ENCODE measurements around the gene MAP4K4. TPM values are rescaled to one million over a fixed set of nuclear protein-coding genes. Genes with fewer than 3 reads are reported as not detected.
A peak's percentile ranks its signal among the peaks of the same experiment; 100 is the strongest.

Gene MAP4K4
- total and polyA plus RNA-seq, 2 of the 13 experiments (the other 11 are each of a cell fraction or from before 2014, with no cell fraction given): 105 to 264 TPM

DNA sequence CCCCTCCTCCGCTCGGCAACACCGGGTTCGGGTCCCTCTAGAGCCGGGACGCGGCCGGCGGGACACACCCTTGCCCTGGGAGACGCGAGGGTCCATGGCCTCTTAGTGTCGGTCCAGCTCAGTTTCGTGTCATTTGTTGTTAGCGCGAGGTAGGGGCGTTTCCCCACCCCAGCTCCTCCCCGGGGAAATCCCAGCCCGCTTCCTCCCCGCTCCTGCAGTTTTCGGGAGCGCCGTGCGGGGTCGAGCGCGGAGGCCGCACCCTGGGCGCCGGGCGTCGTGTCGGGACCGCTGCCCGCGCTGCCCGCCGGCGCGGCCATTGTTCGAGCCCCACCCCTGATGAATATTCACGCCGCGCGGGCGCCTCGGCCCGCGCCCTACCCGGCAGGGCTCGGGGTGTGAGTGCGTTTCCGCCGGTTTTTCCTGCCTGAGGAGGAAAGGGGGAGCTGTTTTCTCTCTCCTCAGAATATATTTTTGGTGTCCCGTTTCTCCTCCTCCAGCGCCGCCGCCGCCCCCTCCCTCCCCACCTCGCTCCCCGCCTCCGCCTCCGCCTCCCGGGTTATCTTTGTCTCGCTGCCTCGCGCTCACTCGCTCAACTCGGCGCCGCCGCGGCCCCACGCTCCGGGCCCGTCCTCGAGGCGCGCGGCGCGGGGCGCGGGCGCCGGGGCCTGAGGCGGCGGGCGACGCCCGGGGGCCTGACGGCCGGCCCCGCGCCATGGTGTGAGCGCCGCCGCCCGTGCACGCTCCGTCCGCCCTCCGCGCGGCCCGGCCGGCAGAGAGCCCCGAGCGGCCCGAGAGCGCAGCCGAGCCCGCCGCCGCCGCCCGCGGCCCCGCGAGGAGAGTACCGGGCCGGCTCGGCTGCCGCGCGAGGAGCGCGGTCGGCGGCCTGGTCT lies at the start of gene MAP4K4 (continued):
- TF ChIP-seq CERS6 (CRISPR knock-in tag; IDR thresholded peaks at IDR 0.05): no peak
- TF ChIP-seq, protein P1, sequence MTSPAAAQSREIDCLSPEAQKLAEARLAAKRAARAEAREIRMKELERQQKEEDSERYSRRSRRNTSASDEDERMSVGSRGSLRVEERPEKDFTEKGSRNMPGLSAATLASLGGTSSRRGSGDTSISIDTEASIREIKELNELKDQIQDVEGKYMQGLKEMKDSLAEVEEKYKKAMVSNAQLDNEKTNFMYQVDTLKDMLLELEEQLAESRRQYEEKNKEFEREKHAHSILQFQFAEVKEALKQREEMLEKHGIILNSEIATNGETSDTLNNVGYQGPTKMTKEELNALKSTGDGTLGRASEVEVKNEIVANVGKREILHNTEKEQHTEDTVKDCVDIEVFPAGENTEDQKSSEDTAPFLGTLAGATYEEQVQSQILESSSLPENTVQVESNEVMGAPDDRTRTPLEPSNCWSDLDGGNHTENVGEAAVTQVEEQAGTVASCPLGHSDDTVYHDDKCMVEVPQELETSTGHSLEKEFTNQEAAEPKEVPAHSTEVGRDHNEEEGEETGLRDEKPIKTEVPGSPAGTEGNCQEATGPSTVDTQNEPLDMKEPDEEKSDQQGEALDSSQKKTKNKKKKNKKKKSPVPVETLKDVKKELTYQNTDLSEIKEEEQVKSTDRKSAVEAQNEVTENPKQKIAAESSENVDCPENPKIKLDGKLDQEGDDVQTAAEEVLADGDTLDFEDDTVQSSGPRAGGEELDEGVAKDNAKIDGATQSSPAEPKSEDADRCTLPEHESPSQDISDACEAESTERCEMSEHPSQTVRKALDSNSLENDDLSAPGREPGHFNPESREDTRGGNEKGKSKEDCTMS (CRISPR knock-in tag; conservative IDR thresholded peaks at IDR 0.05): no peak
- TF ChIP-seq MAF1 (CRISPR knock-in tag; IDR thresholded peaks at IDR 0.05; ENCODE audit: borderline replicate concordance): 0 out of 2 replicates have a peak, but pooled peaks have one; percentile 7
- peak; percentile 51 for TF ChIP-seq SKI (IDR thresholded peaks at IDR 0.05; ENCODE audit: partially characterized antibody)
- peak; percentile 67 for TF ChIP-seq HOXA3 (CRISPR knock-in tag; IDR thresholded peaks at IDR 0.05)
- no peak for TF ChIP-seq FOXP1 (IDR thresholded peaks at IDR 0.05)
- TF ChIP-seq FOXP1 (CRISPR knock-in tag; IDR thresholded peaks at IDR 0.05): no peak; the same call in 1 of the 2 replicates
- TF ChIP-seq HNF4A (CRISPR knock-in tag; IDR thresholded peaks at IDR 0.05): peak; percentile 3; the same call in 1 of the 2 replicates
- TF ChIP-seq, protein P2, sequence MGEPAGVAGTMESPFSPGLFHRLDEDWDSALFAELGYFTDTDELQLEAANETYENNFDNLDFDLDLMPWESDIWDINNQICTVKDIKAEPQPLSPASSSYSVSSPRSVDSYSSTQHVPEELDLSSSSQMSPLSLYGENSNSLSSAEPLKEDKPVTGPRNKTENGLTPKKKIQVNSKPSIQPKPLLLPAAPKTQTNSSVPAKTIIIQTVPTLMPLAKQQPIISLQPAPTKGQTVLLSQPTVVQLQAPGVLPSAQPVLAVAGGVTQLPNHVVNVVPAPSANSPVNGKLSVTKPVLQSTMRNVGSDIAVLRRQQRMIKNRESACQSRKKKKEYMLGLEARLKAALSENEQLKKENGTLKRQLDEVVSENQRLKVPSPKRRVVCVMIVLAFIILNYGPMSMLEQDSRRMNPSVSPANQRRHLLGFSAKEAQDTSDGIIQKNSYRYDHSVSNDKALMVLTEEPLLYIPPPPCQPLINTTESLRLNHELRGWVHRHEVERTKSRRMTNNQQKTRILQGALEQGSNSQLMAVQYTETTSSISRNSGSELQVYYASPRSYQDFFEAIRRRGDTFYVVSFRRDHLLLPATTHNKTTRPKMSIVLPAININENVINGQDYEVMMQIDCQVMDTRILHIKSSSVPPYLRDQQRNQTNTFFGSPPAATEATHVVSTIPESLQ (CRISPR knock-in tag; conservative IDR thresholded peaks at IDR 0.05): 0 out of 2 replicates have a peak, but pooled peaks have one; percentile 68
- TF ChIP-seq ZNF652 (CRISPR knock-in tag; IDR thresholded peaks at IDR 0.05; ENCODE audit: borderline replicate concordance, low read depth): no peak
- peak; percentile 53; the same call in 1 of the 2 replicates for TF ChIP-seq ZSCAN20 (CRISPR knock-in tag; IDR thresholded peaks at IDR 0.05; ENCODE audit: borderline replicate concordance)
- peak; percentile 76; the same call in 1 of the 2 replicates for TF ChIP-seq GFI1 (CRISPR knock-in tag; IDR thresholded peaks at IDR 0.05; ENCODE audit: borderline replicate concordance)
- TF ChIP-seq KLF12 (CRISPR knock-in tag; IDR thresholded peaks at IDR 0.05; ENCODE audit: borderline replicate concordance): peak; percentile 72; the same call in 1 of the 2 replicates
- TF ChIP-seq GZF1 (CRISPR knock-in tag; IDR thresholded peaks at IDR 0.05): peak; percentile 64; the same call in 1 of the 2 replicates
- TF ChIP-seq ZNF687 (CRISPR knock-in tag; IDR thresholded peaks at IDR 0.05): peak; percentile 96
- peak; percentile 10; the same call in 1 of the 2 replicates for TF ChIP-seq SOX13 (IDR thresholded peaks at IDR 0.05)
- peak in 1 of 2 experiments; percentile 62; a peak in 2 of 4 replicates for TF ChIP-seq SOX13 (CRISPR knock-in tag; conservative IDR thresholded peaks at IDR 0.05 in 1 of 2, IDR thresholded peaks at IDR 0.05 in 1 of 2)
